DND-41 (cell line): ENCODE data around the gene AHCYL2.
"Not testable (repeated sequence)": the region's sequence is repeated elsewhere in the genome, so short reads cannot be mapped to it uniquely, and the experiment has no call there.

Source experiments
- ATAC-seq: fragments of 200-7000 bp; cut with Tn5 transposase; 3 replicates; pipeline ENCODE4 v1.9.1; 2021; ENCODE audit warnings: low read depth; ENCODE audit not compliant: insufficient read depth
- DNase-seq: peaks from one replicate; pipeline ENCODE4 v3.0.0-alpha.2; 2020
- H2AFZ ChIP-seq: 2 replicates; pipeline ENCODE4 v1.6.0; 2012; ENCODE audit warnings: low read depth, low read length
- H3K27ac ChIP-seq: 2 replicates; pipeline ENCODE4 v1.5.1; 2012; ENCODE audit warnings: low read length, inconsistent platforms
- H3K27me3 ChIP-seq: fragments of 200-600 bp; sonication (generic); 2 replicates; pipeline ENCODE4 v1.6.0; 2012; ENCODE audit warnings: low read length, mild to moderate bottlenecking, inconsistent platforms; ENCODE audit not compliant: insufficient read depth, poor library complexity
- H3K36me3 ChIP-seq: 2 replicates; pipeline ENCODE4 v1.5.1; 2012; ENCODE audit warnings: low read length, inconsistent platforms; ENCODE audit not compliant: insufficient read depth
- H3K4me1 ChIP-seq: 2 replicates; pipeline ENCODE4 v1.5.1; 2012; ENCODE audit warnings: mild to moderate bottlenecking, low read length; ENCODE audit not compliant: insufficient read depth
- H3K4me2 ChIP-seq: 2 replicates; pipeline ENCODE4 v1.6.0; 2012; ENCODE audit warnings: mild to moderate bottlenecking, moderate library complexity, low read length, inconsistent platforms; ENCODE audit not compliant: insufficient read depth
- H3K4me3 ChIP-seq, 2 experiments: fragments of 200-600 bp in 1 of 2; shearing (Covaris generic) in 1 of 2; 2 replicates each; pipeline ENCODE4 v1.5.1; 2012 to 2016; ENCODE audit warnings: inconsistent platforms in 2 of 2, low read length in 2 of 2, mild to moderate bottlenecking in 2 of 2, low read depth in 1 of 2, moderate library complexity in 1 of 2
- H3K79me2 ChIP-seq: 2 replicates; pipeline ENCODE4 v1.6.0; 2012; ENCODE audit warnings: low read length, inconsistent platforms; ENCODE audit not compliant: insufficient read depth
- H3K9ac ChIP-seq: 2 replicates; pipeline ENCODE4 v1.6.0; 2012; ENCODE audit warnings: low read depth, mild to moderate bottlenecking, inconsistent platforms, low read length, moderate library complexity
- H3K9me3 ChIP-seq: 2 replicates; pipeline ENCODE4 v1.5.1; 2012; ENCODE audit warnings: low read length, moderate library complexity, mild to moderate bottlenecking, inconsistent platforms; ENCODE audit not compliant: insufficient read depth, severe bottlenecking
- H4K20me1 ChIP-seq: 2 replicates; pipeline ENCODE4 v1.6.0; 2012; ENCODE audit warnings: low read length; ENCODE audit not compliant: insufficient read depth
- CTCF ChIP-seq: IDR thresholded peaks from 2 replicates; pipeline ENCODE4 v1.5.1; 2012; ENCODE audit warnings: borderline replicate concordance, low read length, moderate library complexity, mild to moderate bottlenecking; ENCODE audit not compliant: poor library complexity, severe bottlenecking; ENCODE audit errors: extremely low read depth
- EZH2 ChIP-seq: IDR thresholded peaks from 3 replicates; pipeline ENCODE4 v1.6.1; 2012; ENCODE audit warnings: borderline replicate concordance, low read depth, mild to moderate bottlenecking, moderate library complexity, low read length, inconsistent platforms; ENCODE audit not compliant: severe bottlenecking

Gene AHCYL2

GRCh38 chr7:129351320-129351719 lies 126.5 kb downstream of the AHCYL2 start:
- ATAC-seq (no peak), DNase-seq (no peak)
- no peak for TF ChIP-seq CTCF
- no peak for TF ChIP-seq EZH2
- H3K9ac ChIP-seq = no peak overlapping the region
- no peaks in the 10 kb centered on the region for H3K4me1 ChIP-seq
- no peak overlapping the region for H3K27ac ChIP-seq
- H3K9me3 ChIP-seq = no peaks in the 10 kb centered on the region
- H4K20me1 ChIP-seq = no peaks in the 10 kb centered on the region
- no peak overlapping the region for H2AFZ ChIP-seq
- no peaks in the 10 kb centered on the region for H3K79me2 ChIP-seq
- H3K4me3 ChIP-seq = no peak overlapping the region
- H3K27me3 ChIP-seq = no peaks in the 10 kb centered on the region
- H3K36me3 ChIP-seq = no peaks in the 10 kb centered on the region
- H3K4me2 ChIP-seq = no peak overlapping the region

- H3K79me2 ChIP-seq, H3K4me2 ChIP-seq, H3K4me3 ChIP-seq, DNase-seq, H4K20me1 ChIP-seq, H3K9me3 ChIP-seq, H3K27me3 ChIP-seq, H3K9ac ChIP-seq, ATAC-seq, H3K4me1 ChIP-seq, H2AFZ ChIP-seq, H3K36me3 ChIP-seq, H3K27ac ChIP-seq: not testable (repeated sequence)
These were observed 128.3 kb downstream of the AHCYL2 start for GRCh38 chr7:129353104-129353503.

- Histone ChIP-seq H3K9me3 (no peaks in the 10 kb centered on the region), H3K4me2 (no peak overlapping the region), H3K4me1 (no peaks in the 10 kb centered on the region), H3K9ac (no peak overlapping the region), H3K27ac (no peak overlapping the region), H3K36me3 (no peaks in the 10 kb centered on the region), H3K4me3 (no peak overlapping the region), H3K79me2 (no peaks in the 10 kb centered on the region), H3K27me3 (no peaks in the 10 kb centered on the region), H2AFZ (no peak overlapping the region), H4K20me1 (no peaks in the 10 kb centered on the region)
- ATAC-seq (no peak), DNase-seq (no peak)
- TF ChIP-seq CTCF (no peak), EZH2 (no peak)
These were observed 129.8 kb downstream of the AHCYL2 start for GRCh38 chr7:129354428-129355157.

GRCh38 chr7:129356176-129356575 lies 131.3 kb downstream of the AHCYL2 start:
- ATAC-seq = no peak
- H3K27ac ChIP-seq = no peak overlapping the region

More at GRCh38 chr7:129356176-129356575, 131.3 kb downstream of the AHCYL2 start:
- no peaks in the 10 kb centered on the region for H3K9me3 ChIP-seq
- TF ChIP-seq EZH2 (no peak), CTCF (no peak)
- H4K20me1 ChIP-seq = no peaks in the 10 kb centered on the region
- H2AFZ ChIP-seq = no peak overlapping the region
- H3K4me2 ChIP-seq = no peak overlapping the region
- H3K9ac ChIP-seq = no peak overlapping the region
- H3K36me3 ChIP-seq = no peaks in the 10 kb centered on the region
- H3K4me3 ChIP-seq = no peak overlapping the region
- no peaks in the 10 kb centered on the region for H3K4me1 ChIP-seq
- H3K79me2 ChIP-seq = no peaks in the 10 kb centered on the region
- no peaks in the 10 kb centered on the region for H3K27me3 ChIP-seq
- DNase-seq = no peak
